ENCODE results near the gene ACSL3.
"Not testable (repeated sequence)": the region's sequence is repeated elsewhere in the genome, so short reads cannot be mapped to it uniquely, and the experiment has no call there.

The ACSL3 gene

DNA sequence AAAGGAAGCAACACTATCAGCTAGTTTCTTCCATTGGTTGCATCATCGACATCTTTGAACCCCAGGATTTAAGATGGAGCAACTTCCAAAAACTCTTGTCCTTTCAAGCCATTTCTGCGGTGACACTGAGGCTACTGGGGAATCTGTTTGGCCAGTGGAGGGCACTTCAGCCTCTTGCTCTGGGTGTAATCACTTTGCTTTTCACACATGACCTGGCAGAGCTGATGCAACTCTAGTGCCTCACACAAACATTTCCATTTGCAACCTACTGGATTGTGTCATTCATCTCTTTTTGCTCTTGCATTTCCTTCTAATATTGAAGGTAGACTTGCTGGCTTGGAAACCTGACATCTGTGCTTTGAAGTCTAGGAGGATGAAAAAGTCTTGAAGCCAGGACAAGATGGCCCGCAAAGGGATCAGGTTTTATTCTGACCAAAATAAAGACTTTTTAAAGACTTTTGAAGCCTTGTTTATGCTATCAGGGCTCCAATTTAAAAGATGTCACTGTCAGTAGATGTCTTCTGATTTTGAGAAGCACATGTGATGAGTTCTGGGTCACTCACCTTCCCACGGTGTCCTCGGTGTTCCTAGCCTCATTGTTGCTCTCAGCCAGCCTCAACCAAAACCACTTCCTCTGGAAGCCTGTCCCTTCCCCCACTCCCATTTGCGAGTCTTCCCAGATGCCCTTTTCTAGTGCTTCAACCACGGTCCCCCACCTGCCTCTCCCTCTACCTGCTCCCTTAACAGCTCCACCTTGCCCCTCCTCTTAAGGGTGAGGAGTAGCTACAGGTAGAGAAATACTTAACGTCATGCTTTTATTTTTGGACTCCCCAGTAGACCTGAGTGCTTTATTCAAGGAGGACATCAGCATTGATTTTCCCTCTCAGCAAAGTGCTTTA lies 121.4 kb downstream of the ACSL3 start:
- no peak for DNase-seq

DNA sequence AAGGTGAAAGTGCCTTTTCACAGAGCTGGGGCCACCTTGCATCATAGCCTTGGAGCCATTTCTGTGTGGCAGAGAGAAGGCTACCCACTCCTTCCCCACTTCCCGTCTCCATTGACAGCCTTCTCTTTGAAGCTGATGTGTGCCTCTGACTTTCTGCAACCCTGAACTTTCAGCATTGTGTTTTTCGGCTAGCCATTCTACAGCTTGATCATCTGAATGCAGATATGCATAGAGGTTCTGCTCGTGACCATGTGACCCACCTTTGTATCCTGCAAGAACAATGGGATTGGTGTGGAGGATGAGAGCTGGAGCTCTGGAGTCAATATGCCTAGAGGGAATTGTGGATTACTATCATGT lies 122.1 kb downstream of the ACSL3 start:
- no peak for DNase-seq

DNA sequence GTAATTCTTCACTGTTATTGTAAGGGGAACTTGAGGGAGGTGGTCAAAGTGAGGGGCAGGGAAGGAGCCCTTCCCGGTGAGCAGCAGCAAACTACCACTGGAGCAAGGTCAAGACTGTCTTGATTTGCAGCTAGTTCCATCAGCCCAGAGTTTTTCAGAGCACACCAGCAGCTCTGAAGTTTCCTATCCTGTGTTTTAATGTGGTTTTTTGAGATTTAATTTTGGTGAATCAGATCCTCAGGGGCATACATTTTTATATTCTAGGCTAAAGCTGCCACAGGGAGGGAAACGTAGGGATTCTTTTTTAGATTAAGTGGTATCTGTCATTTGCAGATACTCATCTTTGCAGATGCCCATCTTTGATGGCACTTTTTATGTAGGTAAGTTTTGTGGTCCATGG lies 124.1 kb downstream of the ACSL3 start:
- DNase-seq = no peak

DNA sequence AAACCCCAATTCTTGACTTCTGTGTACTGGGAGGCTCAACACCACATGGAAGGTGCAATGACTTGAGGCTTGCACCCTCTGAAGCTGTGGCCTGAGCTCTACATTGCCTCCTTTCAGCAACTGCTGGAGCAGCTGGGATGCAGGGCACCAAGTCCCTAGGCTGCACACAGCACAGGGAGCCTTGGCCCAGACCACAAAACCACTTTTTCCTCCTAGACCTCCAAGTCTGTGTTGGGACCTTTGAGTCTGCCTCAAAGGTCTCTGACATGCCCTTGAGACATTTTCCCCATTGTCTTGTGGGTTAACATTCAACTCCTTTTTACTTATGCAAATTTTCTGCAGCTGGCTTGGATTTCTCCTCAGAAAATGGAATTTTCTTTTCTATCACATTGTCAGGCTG lies 128.6 kb downstream of the ACSL3 start:
- no peak for DNase-seq

DNA sequence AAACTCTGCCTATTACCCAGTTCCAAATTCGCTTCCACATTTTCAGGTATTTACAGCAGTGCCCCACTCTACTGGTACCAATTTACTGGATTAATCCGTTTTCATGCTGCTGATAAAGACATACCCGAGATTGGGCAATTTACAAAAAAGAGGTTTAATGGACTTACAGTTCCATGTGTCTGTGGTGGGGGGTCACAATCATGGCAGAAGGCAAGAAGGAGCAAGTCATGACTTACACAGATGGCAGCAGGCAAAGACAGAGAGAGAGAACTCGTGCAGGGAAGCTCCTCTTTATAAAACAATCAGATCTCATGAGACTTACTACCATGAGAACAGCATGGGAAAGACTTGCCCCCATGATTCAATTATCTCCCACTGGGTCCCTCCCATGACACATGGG lies 129.4 kb downstream of the ACSL3 start:
- not testable (repeated sequence) for DNase-seq

DNA sequence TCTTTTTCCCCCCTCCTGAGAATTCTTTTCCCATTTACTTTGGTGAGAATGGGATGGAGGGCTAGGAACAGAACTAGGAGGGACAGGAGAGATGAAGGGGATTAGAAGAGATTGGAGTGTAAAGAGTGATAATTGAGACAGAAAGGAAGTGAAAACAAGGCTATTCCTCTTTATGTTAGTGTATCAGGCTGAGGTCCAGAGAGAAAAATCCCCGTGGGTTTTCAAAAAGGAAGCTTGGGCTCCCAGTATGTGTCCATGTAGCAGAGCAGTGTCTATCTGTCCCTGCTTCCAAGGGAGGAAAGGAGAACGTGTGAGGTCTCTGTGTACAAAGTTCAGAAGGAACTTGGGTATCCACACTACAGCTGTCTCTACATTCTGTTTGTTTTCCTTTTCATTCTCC lies 131.3 kb downstream of the ACSL3 start:
- no peak for DNase-seq
